ENCODE measurements around the gene MAP1LC3A.

Gene MAP1LC3A

DNA sequence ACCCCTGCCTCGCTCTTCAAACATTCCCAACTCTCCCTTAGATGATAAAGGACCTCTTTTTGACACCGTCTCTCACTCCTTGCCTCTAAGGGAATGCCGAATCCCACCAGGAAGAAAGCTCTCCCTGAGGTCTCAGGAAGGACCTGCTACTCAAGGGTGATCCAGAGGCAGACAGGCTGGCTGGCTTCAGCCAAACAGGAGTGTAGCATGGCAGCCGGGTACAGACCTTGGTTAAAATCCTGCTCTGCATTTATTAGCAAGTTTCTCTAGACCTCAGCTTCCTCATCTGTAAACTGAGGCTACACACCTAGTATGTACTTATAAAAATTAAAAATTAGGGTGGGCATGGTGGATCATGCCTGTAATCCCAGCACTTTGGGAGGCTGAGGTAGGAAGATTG is 17.2 kb downstream of the MAP1LC3A start:
- no peak for DNase-seq (ENCODE audit: low read depth)

DNA sequence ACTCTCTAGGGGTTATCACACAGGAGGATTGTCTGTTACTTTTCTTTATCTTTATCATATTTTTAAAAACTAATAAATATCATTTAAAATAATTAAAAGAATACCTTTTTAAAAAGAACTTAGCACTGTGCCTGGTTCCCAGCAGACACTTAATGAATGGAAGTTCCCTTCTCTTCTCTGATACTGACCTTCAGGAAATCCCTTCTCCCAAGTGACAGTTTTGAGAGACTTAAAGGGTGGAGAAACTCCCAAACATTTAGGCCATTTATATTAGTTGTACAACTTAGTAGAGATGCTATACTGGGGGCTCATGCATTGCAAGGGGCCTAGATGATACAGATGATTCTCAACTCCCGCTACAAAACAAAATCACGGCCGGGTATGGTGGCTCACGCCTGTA is 18.5 kb downstream of the MAP1LC3A start:
- DNase-seq (ENCODE audit: low read depth) = no peak

DNA sequence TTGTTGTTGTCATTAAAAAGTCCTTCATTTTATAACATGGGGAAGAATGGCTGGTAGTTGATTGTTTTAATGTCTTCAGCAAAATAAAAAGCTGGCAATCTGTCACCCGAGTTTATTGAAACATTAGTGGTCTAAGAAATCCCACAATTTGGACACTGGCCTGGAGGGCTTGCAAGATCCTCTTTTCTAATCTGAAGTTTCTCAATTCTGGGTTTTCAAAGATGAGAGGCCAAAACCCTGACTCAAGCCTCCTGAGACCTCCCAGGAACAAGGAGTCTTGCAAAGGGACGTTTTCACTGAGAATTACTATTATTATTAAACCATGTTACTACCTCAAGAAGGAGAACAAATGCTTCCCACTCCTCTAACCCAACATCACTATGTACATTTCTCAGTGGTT is 19.5 kb downstream of the MAP1LC3A start:
- no peak for DNase-seq (ENCODE audit: low read depth)

DNA sequence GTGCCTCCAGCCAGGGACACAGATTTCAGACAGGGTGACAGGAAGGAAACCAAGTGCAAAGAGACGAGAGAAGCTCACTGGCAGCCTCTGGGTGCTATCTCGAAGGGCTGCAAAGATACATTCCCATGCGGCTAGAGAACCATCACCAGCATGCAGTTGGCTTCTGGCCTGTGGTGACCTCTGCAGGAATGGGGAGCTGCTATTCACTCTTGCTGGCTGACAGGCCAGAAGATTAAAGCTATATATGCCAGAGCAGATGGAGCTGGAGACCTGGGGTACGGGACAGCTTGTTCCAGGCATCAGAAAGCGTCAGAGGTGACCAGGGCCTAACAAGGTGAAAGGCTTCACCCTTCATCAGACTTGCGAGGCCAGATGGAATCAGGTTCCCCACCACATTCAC is 20.0 kb downstream of the MAP1LC3A start:
- DNase-seq (ENCODE audit: low read depth) = no peak

DNA sequence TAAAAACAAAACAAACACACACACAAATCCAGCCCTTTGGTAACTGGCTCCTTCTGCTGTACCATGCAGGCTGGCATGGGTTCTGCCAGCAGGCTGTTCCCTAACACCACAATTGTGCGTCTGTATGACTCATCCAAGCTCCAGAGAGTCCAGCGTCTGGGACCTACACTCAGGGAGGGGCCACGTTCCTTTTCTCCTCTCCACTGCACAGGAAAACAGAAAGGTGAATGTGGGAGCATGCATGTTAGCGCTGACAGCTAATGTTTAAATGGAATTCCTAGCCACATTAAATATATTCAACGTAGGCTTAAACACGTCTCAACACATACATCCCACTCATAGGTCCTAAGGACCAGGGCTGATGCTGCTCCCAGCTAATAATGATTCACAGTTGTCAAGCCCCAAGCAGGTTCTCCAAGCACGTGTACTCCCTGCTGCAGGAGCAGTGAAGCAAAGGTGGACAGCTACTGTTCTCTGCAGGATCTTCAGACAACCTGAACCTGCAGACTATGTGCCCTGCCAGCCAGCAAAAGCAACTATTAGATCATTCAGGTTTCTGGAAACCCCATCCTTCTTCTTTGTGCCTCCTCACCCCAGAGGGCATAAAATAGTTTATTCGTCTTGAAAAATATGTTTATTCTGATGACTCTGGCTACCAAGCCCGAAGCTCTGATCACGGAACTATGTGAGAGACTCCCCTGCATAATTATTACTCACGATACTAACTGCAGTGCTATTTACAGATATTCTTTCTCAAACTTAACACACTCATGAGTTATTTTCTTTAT is 20.9 kb downstream of the MAP1LC3A start:
- no peak for DNase-seq (ENCODE audit: low read depth)

DNA sequence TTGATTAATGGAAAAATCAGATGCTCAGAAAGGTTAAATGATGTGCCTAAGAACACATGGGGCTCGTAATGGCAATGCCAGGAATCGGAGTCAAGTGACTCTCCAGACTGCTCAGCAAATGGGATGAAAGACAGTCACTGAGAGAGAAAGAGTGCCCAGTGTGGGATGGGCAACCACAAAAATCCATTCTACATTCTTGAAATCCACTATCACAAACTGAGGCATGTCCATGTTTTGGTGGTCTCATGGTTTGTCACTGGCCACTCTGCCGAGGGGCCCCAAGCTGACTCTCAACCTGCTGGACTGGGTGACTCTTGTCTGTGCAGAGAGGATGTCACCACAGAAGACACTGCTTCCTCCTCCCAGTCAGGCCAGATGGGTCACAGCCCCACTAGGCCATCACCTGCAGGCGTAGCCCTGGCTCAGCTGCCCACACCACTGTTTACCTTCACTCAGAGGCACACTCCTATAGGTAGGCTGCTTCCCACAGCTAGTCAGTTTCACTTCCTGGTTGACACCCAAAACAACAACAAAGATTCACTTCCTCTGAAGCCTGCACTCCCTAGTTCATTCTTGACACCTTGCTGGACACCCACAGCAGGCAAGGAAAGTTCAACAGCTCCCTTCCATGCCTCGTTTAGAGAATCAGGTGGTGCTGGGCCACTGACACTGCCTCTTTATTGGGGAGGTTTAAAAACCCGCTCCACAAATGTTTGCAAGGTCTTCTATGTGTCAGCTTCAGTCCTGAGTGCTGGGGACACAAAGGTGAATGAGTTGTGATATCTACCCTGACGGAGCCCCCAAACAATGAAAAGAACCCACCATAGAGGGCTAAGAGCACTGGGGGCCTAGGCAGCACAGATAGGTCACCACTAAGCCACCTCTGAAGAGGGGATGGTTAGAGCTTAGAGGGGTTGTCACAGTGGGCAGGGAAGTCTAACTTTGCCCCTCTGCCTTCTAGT is 21.7 kb downstream of the MAP1LC3A start:
- DNase-seq (ENCODE audit: low read depth) = no peak

DNA sequence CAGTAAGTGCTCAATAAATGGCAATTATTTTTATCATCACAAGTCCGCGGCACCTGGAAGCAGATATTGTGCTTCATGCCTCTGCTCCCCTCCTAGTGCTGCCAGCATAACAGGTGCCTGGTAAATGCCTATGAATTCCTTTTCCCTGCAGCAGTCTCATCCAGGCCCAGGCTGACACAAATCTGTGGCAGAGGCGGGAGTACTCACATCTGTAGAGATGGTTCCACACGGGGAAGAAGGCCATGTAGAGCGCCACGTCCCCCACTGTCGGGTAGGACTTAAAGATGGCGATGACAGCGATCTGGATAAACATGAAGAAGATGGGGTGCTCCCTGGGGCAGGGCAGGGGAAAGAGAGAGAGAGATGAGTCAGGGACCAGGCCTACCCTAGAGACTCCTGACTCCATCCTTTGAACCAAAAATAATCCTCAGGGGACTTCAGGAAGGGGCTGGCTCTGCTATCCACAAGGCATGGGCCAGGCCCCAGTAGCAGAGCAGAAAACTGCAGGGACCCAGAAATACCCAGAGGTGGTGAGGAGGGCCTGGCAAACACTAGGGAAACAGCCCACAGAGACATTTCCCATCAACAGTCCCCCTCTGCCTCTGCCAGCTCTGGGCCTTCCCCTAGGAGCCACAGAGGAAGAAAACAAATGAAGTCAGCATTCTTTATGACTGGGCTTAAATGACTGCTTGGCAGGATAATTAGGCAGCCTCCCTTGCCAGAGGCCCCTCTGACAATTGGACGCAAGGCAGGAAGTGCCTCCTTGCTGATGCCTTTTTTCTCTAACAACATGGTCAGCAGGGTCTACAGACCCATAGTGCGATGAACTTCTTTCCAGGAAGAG is 23.0 kb downstream of the MAP1LC3A start:
- DNase-seq (ENCODE audit: low read depth) = no peak

DNA sequence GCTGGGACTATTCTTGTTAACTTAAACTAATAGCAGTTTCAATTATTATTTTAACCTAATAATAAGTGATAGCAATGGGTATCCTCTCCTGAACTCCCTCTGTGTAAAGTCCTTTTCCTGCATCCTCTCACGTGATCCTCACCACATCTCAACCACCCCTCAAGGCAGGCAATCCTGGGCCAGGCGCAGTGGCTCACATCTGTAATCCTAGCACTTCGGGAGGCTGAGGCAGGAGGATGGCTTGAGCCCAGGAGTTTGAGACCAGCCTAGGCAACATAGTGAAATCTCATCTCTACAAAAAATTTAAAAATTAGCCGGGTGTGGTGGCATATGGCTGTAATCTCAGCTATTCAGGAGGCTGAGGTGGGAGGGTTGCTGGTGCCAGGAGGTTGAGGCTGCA is 23.7 kb downstream of the MAP1LC3A start:
- no peak for DNase-seq (ENCODE audit: low read depth)

DNA sequence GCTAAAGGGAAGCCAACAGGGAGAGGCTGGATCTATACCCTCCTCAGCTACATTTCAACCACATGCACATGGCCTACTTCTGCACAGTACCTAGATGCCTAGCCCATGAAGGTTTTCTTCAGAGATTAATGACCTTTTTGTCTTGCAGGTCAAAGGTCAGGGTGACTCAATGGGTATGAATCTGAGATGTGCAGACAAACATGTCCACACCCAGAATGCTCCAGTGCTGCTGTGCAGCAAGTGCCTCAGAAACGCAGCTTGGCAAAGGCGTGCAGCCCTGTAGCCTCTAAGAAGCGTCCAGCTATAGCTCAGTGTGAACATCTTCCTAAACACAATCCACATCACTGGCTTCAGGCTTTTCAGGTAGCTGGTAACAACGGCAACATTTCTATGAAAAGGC is 24.4 kb downstream of the MAP1LC3A start:
- no peak for DNase-seq (ENCODE audit: low read depth)

DNA sequence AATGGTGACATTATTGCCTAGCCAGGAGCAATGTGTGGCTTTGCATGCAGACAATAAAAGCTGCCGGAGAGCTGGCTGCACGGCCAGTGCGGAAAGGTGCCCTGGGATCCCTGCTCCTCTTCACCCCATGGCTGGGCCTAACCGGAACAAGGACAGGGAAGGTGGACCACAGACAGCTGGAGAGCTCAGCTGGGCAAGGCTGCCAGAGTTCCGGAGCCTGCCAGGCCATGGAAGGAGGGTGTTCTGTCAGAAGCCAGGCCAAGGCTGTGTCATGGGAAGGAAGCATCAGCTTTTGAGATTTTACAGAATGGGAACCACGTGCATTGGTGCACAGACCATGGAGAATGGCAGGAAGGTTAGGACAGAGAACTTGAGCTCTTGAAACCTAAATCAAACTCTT is 25.0 kb downstream of the MAP1LC3A start:
- DNase-seq (ENCODE audit: low read depth) = no peak

DNA sequence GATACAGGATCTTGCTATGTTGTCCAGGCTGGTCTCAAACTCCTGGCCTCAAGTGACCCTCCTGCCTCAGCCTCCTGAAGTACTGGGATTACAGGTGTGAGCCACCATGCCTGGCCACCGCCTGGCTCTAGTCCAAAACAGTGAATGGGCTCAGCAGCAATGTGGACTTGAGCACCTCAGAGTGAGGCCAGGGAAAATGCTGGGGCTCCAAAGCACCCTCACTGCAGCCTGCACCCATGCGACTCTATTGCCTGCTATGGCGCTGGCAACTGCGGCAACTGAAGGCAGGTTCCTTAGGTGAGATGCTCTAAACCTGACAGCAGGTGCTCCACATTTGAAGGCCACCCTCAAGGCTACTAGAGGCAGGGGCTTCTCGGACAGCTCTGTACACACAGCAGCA is 26.5 kb downstream of the MAP1LC3A start:
- DNase-seq (ENCODE audit: low read depth) = no peak

DNA sequence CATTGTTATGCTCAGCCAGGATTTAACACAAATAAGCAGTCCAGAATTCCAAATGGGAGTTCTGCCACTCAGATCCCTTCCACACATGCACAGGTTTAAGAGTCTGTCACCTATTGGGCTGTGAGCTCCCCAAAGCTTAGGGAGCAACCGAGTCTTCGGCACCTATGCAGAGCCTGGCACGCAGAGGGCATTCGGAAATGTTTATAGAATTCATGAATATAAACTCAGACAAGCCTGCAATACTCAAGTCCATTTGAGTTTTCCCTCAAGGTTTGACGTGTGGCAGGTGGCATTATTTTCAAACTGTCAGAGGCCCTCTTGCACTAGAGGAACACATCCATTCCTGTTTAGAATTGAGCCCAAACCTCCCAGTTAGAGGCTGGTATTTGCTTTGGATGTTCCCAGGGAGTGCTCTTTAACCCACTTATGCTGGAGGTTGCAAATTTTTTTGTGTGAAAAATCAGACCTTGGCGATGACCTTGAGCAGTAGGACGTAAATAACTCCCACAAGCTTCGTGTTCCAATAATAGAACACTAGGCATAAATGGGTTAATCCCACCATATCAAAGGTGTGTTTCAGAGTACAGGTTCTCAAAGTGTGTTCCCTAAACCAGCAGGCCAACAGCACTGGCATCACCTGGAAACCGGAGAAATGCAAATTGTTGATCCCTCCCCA is 28.1 kb downstream of the MAP1LC3A start:
- no peak for DNase-seq (ENCODE audit: low read depth)

DNA sequence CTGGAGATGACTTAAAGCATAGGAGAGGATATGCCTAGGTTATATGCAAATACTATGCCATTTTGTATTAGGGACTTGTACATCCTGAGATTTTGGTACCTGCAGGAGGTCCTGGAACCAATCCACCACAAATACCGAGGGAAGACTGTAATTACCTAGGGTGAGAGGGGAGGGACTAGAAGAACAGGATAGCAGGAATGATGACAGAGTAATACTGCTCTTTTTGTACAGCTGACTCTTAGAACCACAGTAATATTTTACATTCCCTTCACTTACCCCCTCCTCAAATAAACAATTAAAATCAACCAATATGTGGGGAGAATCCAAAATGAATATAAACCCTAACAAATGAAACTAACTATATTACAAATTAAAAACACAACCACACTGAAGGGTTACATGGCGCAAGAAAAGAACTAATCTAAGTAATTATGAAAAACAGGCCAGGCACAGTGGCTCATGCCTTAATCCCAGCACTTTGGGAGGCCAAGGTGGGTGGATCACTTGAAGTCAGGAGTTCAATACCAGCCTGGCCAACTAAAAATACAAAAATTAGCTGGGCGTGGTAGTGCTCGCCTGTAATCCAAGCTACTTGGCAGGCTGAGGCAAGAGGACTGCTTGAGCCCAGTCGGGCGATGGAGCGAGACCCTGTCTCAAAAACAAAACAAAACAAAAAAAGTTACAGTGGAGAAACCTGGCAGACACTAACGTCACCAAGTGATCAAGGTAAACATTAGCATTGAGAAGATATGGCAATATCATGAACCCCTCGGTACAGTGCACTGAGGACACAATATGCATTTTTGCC is 37.1 kb downstream of the MAP1LC3A start:
- DNase-seq (ENCODE audit: low read depth) = no peak

DNA sequence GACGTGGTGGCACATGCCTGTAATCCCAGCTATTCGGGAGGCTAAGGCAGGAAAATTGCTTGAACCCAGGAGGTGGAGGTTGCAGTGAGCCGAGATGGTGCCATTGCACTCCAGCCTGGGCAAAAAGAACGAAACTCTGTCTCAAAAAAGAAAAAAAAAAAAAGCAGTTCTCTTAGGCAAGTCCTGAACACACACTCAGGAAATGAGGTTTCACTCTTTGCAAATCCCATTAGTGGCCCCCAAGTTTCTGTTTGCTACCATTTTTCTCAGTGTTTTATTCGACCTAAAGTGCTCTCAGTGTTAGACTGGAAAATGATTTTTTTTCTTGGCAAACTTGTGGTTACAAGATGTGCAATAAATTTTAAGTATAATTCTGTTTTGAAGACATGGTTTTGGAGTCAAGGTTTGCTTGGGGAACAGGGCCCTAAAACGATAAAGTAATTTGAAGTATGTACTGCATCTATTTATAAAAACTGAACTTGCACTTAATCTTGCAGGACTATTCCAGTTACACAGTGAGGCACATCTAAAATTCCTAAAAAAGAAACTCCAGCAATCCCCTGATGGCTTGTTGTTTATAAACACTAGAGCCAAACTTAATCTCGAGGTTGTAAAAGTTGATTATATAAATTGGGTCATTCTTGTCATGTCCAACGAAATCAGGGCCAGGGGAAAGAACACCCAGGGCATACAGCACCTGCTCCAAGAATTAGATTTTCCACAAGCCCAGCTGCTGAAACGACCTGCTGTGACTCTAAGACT is 42.6 kb downstream of the MAP1LC3A start:
- DNase-seq (ENCODE audit: low read depth) = no peak

DNA sequence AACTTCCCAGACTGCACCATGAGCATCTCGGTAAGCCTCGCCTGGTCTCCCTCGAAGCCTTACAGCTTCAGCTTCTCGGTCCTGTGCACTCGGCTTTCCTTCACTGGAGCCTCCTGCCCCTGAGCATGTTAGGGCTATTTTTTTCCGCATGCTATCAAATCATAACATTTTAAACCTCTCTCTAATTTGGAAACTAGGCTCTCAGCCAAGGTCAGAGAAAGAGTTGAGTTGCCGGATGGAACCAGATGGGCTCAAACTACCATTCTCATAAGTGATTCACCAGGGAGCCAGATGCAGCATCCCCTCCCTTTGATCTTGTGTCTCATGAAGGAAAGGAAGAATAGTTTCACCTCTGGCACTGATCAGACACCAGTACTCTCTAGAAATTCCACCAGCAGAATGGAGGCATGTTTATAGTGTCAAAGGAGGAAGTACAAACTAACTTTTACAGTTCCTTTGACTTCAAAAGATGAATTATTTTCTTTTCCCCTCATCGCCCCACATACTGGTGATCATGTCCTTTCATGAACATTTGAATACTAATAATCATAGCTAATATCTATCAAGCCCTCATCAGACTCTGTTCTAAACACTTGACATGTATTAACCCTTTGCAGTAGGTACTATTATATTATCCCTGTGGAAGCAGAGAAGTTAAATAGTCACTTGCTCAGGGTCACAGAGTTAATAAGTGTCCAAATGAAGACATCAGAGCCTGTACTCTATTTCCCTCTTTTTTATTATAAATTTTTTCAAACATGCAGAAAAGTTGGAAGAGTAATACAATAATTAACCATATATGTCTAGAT is 46.7 kb downstream of the MAP1LC3A start:
- no peak for DNase-seq (ENCODE audit: low read depth)

DNA sequence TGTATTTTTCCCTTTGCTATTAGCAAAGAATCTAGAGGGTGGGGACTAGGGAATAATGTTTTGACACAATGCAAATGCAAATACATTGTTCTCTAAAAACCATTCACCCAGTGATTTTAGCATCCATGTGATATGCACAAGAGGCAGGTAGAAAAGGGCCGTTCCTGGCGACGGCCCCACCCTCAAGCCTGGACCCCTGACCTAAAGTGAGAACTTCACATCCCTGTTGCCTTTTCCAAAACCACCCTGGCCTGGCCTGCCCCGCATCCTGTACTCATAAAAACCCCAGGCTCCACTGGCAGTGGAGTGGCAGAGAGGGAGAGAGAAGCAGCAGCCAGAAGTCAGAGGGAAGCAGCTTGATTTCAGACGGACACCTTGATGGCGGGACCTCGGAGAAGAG is 48.5 kb downstream of the MAP1LC3A start:
- DNase-seq (ENCODE audit: low read depth) = no peak

Data from HS-5 (cell line).